SU-DHL-6 (cell line): ENCODE results near the gene DOCK3.
"Not testable (repeated sequence)": the region's sequence is repeated elsewhere in the genome, so short reads cannot be mapped to it uniquely, and the experiment has no call there.

ENCODE experiments used
- H2AFZ ChIP-seq: fragments of 200-600 bp; sonication (generic); 2 replicates; pipeline ENCODE4 v1.6.1; 2014; ENCODE audit warnings: low read depth, mild to moderate bottlenecking, moderate library complexity, mixed read lengths, antibody characterized with exemption, low read length; ENCODE audit not compliant: severe bottlenecking
- H3F3A ChIP-seq: fragments of 200-600 bp; shearing (Covaris generic); 2 replicates; pipeline ENCODE4 v1.6.0; 2016; ENCODE audit warnings: antibody characterized with exemption, mild to moderate bottlenecking; ENCODE audit not compliant: insufficient read depth
- H3K27ac ChIP-seq: fragments of 200-600 bp; sonication (generic); 2 replicates; pipeline ENCODE4 v1.5.1; 2016; ENCODE audit warnings: low read depth, mild to moderate bottlenecking, low read length, moderate library complexity, mixed read lengths
- H3K27me3 ChIP-seq: fragments of 200-600 bp; sonication (generic), shearing (Covaris generic); 2 replicates; pipeline ENCODE4 v1.6.0; 2014; ENCODE audit warnings: mild to moderate bottlenecking, low read length
- H3K36me3 ChIP-seq: fragments of 200-600 bp; sonication (generic); 2 replicates; pipeline ENCODE4 v1.6.1; 2014; ENCODE audit warnings: mild to moderate bottlenecking, low read length, mixed read lengths
- H3K4me2 ChIP-seq: fragments of 300-600, 200-600 bp; shearing (Covaris generic), sonication (generic); 2 replicates; pipeline ENCODE4 v1.6.0; 2014; ENCODE audit warnings: low read length, low read depth, mild to moderate bottlenecking; ENCODE audit not compliant: poor library complexity, severe bottlenecking
- H3K4me3 ChIP-seq: fragments of 200-600 bp; sonication (generic); 2 replicates; pipeline ENCODE4 v1.5.1; 2014; ENCODE audit warnings: antibody characterized with exemption, low read length, mild to moderate bottlenecking, mixed read lengths; ENCODE audit not compliant: insufficient read depth, poor library complexity, severe bottlenecking
- H3K79me2 ChIP-seq: fragments of 200-600 bp; sonication (generic); 2 replicates; pipeline ENCODE4 v1.6.1; 2014; ENCODE audit warnings: mild to moderate bottlenecking, low read length, moderate library complexity; ENCODE audit not compliant: insufficient read depth
- H3K9ac ChIP-seq: fragments of 200-600 bp; sonication (generic); 2 replicates; pipeline ENCODE4 v1.7.0; 2014; ENCODE audit warnings: mild to moderate bottlenecking, low read length
- H3K9me2 ChIP-seq: fragments of 200-600 bp; sonication (generic); replicated peaks from 2 replicates; pipeline ENCODE4 v1.6.1; 2014; ENCODE audit warnings: low read length; ENCODE audit not compliant: insufficient read depth
- H3K9me3 ChIP-seq: fragments of 200-600 bp; sonication (generic); 2 replicates; pipeline ENCODE4 v1.6.1; 2014; ENCODE audit warnings: low read length, mixed read lengths; ENCODE audit not compliant: insufficient read depth
- H4K20me1 ChIP-seq: fragments of 200-600 bp; sonication (generic); 2 replicates; pipeline ENCODE4 v1.6.1; 2014; ENCODE audit warnings: low read depth, mild to moderate bottlenecking, antibody characterized with exemption, low read length, moderate library complexity, mixed read lengths
- EZH2phosphoT487 ChIP-seq: fragments of 200-600 bp; sonication (generic), shearing (Covaris generic); conservative IDR thresholded peaks from 2 replicates; pipeline ENCODE4 v1.6.1; 2018; ENCODE audit warnings: mild to moderate bottlenecking, antibody characterized with exemption, low read length, moderate library complexity, mixed read lengths
- TF ChIP-seq, protein P1 (sequence below): fragments of 200-600 bp; sonication (generic); IDR thresholded peaks from one replicate; pipeline ENCODE4 v1.5.1; 2017; ENCODE audit warnings: antibody characterized with exemption, mild to moderate bottlenecking, low read length, moderate library complexity; ENCODE audit not compliant: insufficient read depth, poor library complexity, severe bottlenecking

The DOCK3 gene

DNA sequence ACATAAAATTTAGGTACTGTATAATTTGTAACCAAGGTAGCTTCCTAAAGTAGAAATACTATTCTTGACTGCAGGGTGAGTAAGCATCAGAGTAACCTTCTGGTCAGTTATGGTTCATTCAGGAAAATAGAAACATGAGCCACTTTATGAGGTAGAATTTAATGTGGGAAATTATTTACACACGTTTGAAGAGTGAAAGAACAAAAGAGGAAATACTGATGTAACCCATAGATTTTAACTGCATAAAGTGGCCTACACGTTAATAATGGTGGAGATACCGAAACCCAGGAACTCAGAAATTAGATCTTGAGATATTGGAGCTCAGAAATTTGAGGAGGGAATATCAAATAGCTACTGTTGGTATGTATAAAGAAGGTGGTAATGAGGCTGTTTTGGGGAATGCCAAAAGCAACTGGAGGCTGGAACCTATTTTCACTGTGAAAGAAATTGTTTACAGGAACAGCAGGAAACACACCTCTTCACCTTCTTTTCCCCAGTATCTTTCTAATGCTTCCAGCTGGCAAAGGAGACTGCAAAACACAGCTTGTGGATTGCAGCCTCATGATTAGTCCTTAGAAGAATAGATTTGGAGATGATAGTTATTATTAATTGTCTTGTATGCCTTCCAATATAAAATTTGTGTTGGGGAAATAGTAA is 216.1 kb downstream of the DOCK3 start:
- Histone ChIP-seq H4K20me1 (no peaks in the 10 kb centered on the region), H2AFZ (no peak overlapping the region), H3K27me3 (no peaks in the 10 kb centered on the region), H3K4me3 (no peak overlapping the region), H3K79me2 (no peaks in the 10 kb centered on the region), H3K4me2 (no peak overlapping the region), H3K27ac (no peak overlapping the region), H3K9ac (no peak overlapping the region), H3F3A (no peaks in the 10 kb centered on the region), H3K36me3 (no peaks in the 10 kb centered on the region), H3K9me3 (no peaks in the 10 kb centered on the region), H3K9me2 (no peaks in the 10 kb centered on the region)
- TF ChIP-seq, protein P1, sequence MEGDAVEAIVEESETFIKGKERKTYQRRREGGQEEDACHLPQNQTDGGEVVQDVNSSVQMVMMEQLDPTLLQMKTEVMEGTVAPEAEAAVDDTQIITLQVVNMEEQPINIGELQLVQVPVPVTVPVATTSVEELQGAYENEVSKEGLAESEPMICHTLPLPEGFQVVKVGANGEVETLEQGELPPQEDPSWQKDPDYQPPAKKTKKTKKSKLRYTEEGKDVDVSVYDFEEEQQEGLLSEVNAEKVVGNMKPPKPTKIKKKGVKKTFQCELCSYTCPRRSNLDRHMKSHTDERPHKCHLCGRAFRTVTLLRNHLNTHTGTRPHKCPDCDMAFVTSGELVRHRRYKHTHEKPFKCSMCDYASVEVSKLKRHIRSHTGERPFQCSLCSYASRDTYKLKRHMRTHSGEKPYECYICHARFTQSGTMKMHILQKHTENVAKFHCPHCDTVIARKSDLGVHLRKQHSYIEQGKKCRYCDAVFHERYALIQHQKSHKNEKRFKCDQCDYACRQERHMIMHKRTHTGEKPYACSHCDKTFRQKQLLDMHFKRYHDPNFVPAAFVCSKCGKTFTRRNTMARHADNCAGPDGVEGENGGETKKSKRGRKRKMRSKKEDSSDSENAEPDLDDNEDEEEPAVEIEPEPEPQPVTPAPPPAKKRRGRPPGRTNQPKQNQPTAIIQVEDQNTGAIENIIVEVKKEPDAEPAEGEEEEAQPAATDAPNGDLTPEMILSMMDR, result no peak
- TF ChIP-seq EZH2phosphoT487, result no peak

- H3K4me3 ChIP-seq, H3K27ac ChIP-seq, H3K9me2 ChIP-seq, H4K20me1 ChIP-seq, H3K4me2 ChIP-seq, H3K79me2 ChIP-seq, H3K36me3 ChIP-seq, H3K9me3 ChIP-seq, H3K27me3 ChIP-seq, H2AFZ ChIP-seq, H3K9ac ChIP-seq, H3F3A ChIP-seq: not testable (repeated sequence)
Measured at GRCh38 chr3:50901097-50901496, 226.4 kb downstream of the DOCK3 start.

DNA sequence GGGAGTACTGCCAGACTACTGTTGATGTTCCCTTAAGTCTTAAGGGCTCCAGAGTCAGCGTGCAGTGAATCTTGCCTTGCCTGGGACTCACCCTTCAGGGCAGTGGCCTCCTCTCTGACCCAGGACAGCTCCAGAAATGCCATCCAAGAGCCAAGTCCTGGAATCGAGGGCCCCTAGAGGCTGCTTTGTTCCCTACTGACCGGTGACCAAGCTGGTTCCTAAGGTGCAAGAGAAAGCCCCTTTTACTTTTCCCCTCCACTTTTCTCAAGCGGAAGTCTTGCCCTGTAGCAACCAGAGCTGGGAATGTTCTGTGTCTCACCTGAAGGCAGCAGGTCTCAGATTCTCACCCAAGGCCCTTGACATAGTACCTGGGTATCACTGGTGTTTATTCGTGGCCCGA is 238.0 kb downstream of the DOCK3 start:
- H3K9me3 ChIP-seq, result no peaks in the 10 kb centered on the region
- H3K9ac ChIP-seq, result no peak overlapping the region
- no peak overlapping the region for H3K27ac ChIP-seq
- no peak for TF ChIP-seq EZH2phosphoT487
- TF ChIP-seq, protein P1, result no peak
- H3F3A ChIP-seq, result no peaks in the 10 kb centered on the region
- no peaks in the 10 kb centered on the region for H3K36me3 ChIP-seq
- no peaks in the 10 kb centered on the region for H3K9me2 ChIP-seq
- H2AFZ ChIP-seq, result no peak overlapping the region
- no peak overlapping the region for H3K4me3 ChIP-seq
- H4K20me1 ChIP-seq, result no peaks in the 10 kb centered on the region
- no peaks in the 10 kb centered on the region for H3K27me3 ChIP-seq
- H3K79me2 ChIP-seq, result no peaks in the 10 kb centered on the region
- no peak overlapping the region for H3K4me2 ChIP-seq

GRCh38 chr3:50913260-50913659 is 238.5 kb downstream of the DOCK3 start:
- Histone ChIP-seq H3F3A (no peaks in the 10 kb centered on the region), H3K36me3 (no peaks in the 10 kb centered on the region), H3K27me3 (no peaks in the 10 kb centered on the region), H3K79me2 (no peaks in the 10 kb centered on the region), H3K4me3 (no peak overlapping the region), H4K20me1 (no peaks in the 10 kb centered on the region), H3K9me3 (no peaks in the 10 kb centered on the region), H2AFZ (no peak overlapping the region), H3K4me2 (no peak overlapping the region), H3K9me2 (no peaks in the 10 kb centered on the region), H3K27ac (no peak overlapping the region), H3K9ac (no peak overlapping the region)
- TF ChIP-seq, protein P1, result no peak
- TF ChIP-seq EZH2phosphoT487, result no peak

DNA sequence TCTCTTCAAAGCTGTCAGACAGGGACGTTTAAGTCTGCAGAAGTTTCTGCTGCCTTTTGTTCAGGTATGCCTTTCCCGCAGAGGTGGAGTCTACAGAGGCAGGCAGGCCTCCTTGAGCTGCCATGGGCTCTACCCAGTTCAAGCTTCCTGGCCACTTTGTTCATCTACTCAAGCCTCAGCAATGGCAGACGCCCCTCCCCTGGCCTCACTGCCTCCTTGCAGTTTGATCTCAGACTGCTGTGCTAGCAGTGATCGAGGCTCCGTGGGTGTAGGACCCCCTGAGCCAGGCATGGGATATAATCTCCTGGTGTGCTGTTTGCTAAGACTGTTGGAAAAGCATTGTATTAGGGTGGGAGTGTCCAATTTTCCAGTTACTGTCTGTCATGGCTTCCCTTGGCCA is 247.3 kb downstream of the DOCK3 start:
- H3K36me3 ChIP-seq, H3K4me3 ChIP-seq, H3K4me2 ChIP-seq, H2AFZ ChIP-seq, H3K27ac ChIP-seq, H3K9me3 ChIP-seq, H3K27me3 ChIP-seq, H3K79me2 ChIP-seq, H3K9ac ChIP-seq, H4K20me1 ChIP-seq, H3F3A ChIP-seq, H3K9me2 ChIP-seq: not testable (repeated sequence)
